Activated B cell treated with CpG ODN at 0.5 μM for 24 hours (primary cell): ENCODE data around the gene IRS2. TPM values are rescaled to one million over a fixed set of nuclear protein-coding genes. Genes with fewer than 3 reads are reported as not detected.

Experiments used
- ATAC-seq: fragments of 200-7000 bp; cut with Tn5 transposase; one replicate; pipeline ENCODE4 v1.10.0; 2021; ENCODE audit warnings: low read depth, mild to moderate bottlenecking, moderate library complexity
- CTCF ChIA-PET: fragments of 350-600 bp; sonication (Branson Sonifier 250); formaldehyde crosslinking; loops from one replicate; lab custom pipeline; 2021; ENCODE audit warnings: antibody characterized with exemption; lab: Charles Lee
- POLR2A ChIA-PET: fragments of 350-600 bp; sonication (Branson Sonifier 250); formaldehyde crosslinking; loops from one replicate; lab custom pipeline; 2021; ENCODE audit warnings: antibody characterized with exemption; lab: Charles Lee
- DNase-seq: peaks from one replicate; pipeline ENCODE4 v3.0.0; 2022
- H3K27ac Mint-ChIP-seq: one replicate; pipeline ENCODE4 v1.8.0; 2020; ENCODE audit warnings: mixed read lengths
- H3K27me3 Mint-ChIP-seq: one replicate; pipeline ENCODE4 v1.8.0; 2021; ENCODE audit warnings: mixed read lengths
- H3K36me3 Mint-ChIP-seq: one replicate; pipeline ENCODE4 v1.8.0; 2021; ENCODE audit warnings: low read depth, mixed read lengths
- H3K4me1 Mint-ChIP-seq: one replicate; pipeline ENCODE4 v1.8.0; 2021; ENCODE audit warnings: mixed read lengths
- H3K4me3 Mint-ChIP-seq: one replicate; pipeline ENCODE4 v1.8.0; 2020; ENCODE audit warnings: mild to moderate bottlenecking, mixed read lengths
- H3K9me3 Mint-ChIP-seq: one replicate; pipeline ENCODE4 v1.8.0; 2020; ENCODE audit warnings: mixed read lengths
- CTCF ChIP-seq: fragments of 200-600 bp; IDR thresholded peaks from one replicate; pipeline ENCODE4 v1.8.0; 2022; ENCODE audit warnings: antibody characterized with exemption, mild to moderate bottlenecking
- intact Hi-C: fragments of 100-400 bp; cut with micrococcal nuclease; formaldehyde crosslinking; loops from one replicate; pipeline ENCODE4 v1.15.1; 2024
- total RNA-seq: library from RNA; stranded (reverse); gene quantifications from 2 replicates; pipeline ENCODE4 v1.2.3, GENCODE V29; 2022

Gene IRS2
- total RNA-seq, 1 donor from 2014 or later = 4.2 TPM

GRCh38 chr13:109746364-109746763, 40.0 kb downstream of the IRS2 start:
- ATAC-seq (no peak), DNase-seq (no peak)
- POLR2A ChIA-PET = no interaction called here
- H3K4me1 Mint-ChIP-seq = no peaks in the 10 kb centered on the region
- H3K27ac Mint-ChIP-seq = no peak overlapping the region
- TF ChIP-seq CTCF = no peak
- H3K9me3 Mint-ChIP-seq = peaks cover 2% of the 10 kb centered on the region
- CTCF ChIA-PET = no interaction called here
- H3K4me3 Mint-ChIP-seq = no peak overlapping the region
- intact Hi-C loops = no loop called here
- no peaks in the 10 kb centered on the region for H3K36me3 Mint-ChIP-seq
- H3K27me3 Mint-ChIP-seq = peaks cover 6% of the 10 kb centered on the region

- CTCF ChIA-PET = no interaction called here
- no peak for ATAC-seq
- POLR2A ChIA-PET = no interaction called here
- Mint-ChIP-seq H3K4me3 (no peak overlapping the region), H3K9me3 (peaks cover 2% of the 10 kb centered on the region), H3K4me1 (no peaks in the 10 kb centered on the region), H3K27ac (no peak overlapping the region), H3K36me3 (no peaks in the 10 kb centered on the region), H3K27me3 (peaks cover 7% of the 10 kb centered on the region)
- DNase-seq = no peak
- no peak for TF ChIP-seq CTCF
- intact Hi-C loops = no loop called here
These were observed 40.7 kb downstream of the IRS2 start for GRCh38 chr13:109745702-109746101.

GRCh38 chr13:109745060-109745459, 41.3 kb downstream of the IRS2 start:
- no peak for ATAC-seq
- no peaks in the 10 kb centered on the region for H3K36me3 Mint-ChIP-seq
- ChIA-PET POLR2A (no interaction called here), CTCF (no interaction called here)
- H3K27ac Mint-ChIP-seq = no peak overlapping the region
- peaks cover 2% of the 10 kb centered on the region for H3K9me3 Mint-ChIP-seq
- H3K4me1 Mint-ChIP-seq = no peaks in the 10 kb centered on the region
- TF ChIP-seq CTCF = no peak
- H3K4me3 Mint-ChIP-seq = no peak overlapping the region
- intact Hi-C loops = no loop called here
- no peak for DNase-seq
- peaks cover 8% of the 10 kb centered on the region for H3K27me3 Mint-ChIP-seq

GRCh38 chr13:109744512-109745051, 41.8 kb downstream of the IRS2 start:
- CTCF ChIA-PET = no interaction called here
- DNase-seq = no peak
- Mint-ChIP-seq H3K4me3 (no peak overlapping the region), H3K27ac (no peak overlapping the region), H3K36me3 (no peaks in the 10 kb centered on the region), H3K4me1 (no peaks in the 10 kb centered on the region), H3K27me3 (peaks cover 8% of the 10 kb centered on the region), H3K9me3 (peaks cover 2% of the 10 kb centered on the region)
- no peak for ATAC-seq
- intact Hi-C loops = no loop called here
- POLR2A ChIA-PET = no interaction called here
- TF ChIP-seq CTCF = no peak

GRCh38 chr13:109743706-109744453, 42.5 kb downstream of the IRS2 start:
- H3K27ac Mint-ChIP-seq = no peak overlapping the region
- H3K4me3 Mint-ChIP-seq = no peak overlapping the region
- POLR2A ChIA-PET = no interaction called here

More at GRCh38 chr13:109743706-109744453, 42.5 kb downstream of the IRS2 start:
- H3K27me3 Mint-ChIP-seq = peaks cover 8% of the 10 kb centered on the region
- H3K36me3 Mint-ChIP-seq = no peaks in the 10 kb centered on the region
- DNase-seq (no peak), ATAC-seq (no peak)
- peaks cover 2% of the 10 kb centered on the region for H3K9me3 Mint-ChIP-seq
- no peaks in the 10 kb centered on the region for H3K4me1 Mint-ChIP-seq
- CTCF ChIA-PET = no interaction called here
- no peak for TF ChIP-seq CTCF
- intact Hi-C loops = no loop called here
